ENCODE results near the gene PRSS23. TPM values are rescaled to one million over a fixed set of nuclear protein-coding genes. Genes with fewer than 3 reads are reported as not detected.

PRSS23 gene
- total RNA-seq, 4 donors from 2014 or later: 28.8 to 126 (median 106) TPM

- no peak for DNase-seq
- Histone ChIP-seq H3K27ac (no peak overlapping the region), H3K4me3 (no peak overlapping the region), H3K9me3 (no peaks in the 10 kb centered on the region), H3K27me3 (no peaks in the 10 kb centered on the region), H3K36me3 (no peaks in the 10 kb centered on the region), H3K4me1 (no peaks in the 10 kb centered on the region)
- intact Hi-C loops (cut with DNase I; ENCODE audit: low total_unique reads): no loop called here
- TF ChIP-seq POLR2A (IDR thresholded peaks at IDR 0.05) (no peak), CTCF (IDR thresholded peaks at IDR 0.05) (no peak)
These were observed 49.3 kb downstream of the PRSS23 start for GRCh38 chr11:86849679-86850078.

Other genes with a start within 250 kb of the PRSS23 start
- gene ME3, start 127.9 kb upstream of the PRSS23 start, total RNA-seq: 100 to 1,000 TPM in 1 of 4 donors, 10 to 100 TPM in 3; 44.3 to 169 (median 54.2) TPM
- gene FZD4, start 154.9 kb downstream of the PRSS23 start, total RNA-seq: 10 to 100 TPM; 47.4 to 77.6 (median 49.4) TPM
- 10 to 100 TPM; 19.0 to 38.5 (median 29.5) TPM for gene TMEM135, start 237.4 kb downstream of the PRSS23 start, total RNA-seq